Activated T-cell treated with anti-CD3 and anti-CD28 coated beads for 4 hours (primary cell): Measurements from ENCODE around the gene KIAA1671.

Experiments
- DNase-seq: peaks from one replicate; pipeline ENCODE4 v3.0.0-alpha.2; 2020

KIAA1671 gene

DNA sequence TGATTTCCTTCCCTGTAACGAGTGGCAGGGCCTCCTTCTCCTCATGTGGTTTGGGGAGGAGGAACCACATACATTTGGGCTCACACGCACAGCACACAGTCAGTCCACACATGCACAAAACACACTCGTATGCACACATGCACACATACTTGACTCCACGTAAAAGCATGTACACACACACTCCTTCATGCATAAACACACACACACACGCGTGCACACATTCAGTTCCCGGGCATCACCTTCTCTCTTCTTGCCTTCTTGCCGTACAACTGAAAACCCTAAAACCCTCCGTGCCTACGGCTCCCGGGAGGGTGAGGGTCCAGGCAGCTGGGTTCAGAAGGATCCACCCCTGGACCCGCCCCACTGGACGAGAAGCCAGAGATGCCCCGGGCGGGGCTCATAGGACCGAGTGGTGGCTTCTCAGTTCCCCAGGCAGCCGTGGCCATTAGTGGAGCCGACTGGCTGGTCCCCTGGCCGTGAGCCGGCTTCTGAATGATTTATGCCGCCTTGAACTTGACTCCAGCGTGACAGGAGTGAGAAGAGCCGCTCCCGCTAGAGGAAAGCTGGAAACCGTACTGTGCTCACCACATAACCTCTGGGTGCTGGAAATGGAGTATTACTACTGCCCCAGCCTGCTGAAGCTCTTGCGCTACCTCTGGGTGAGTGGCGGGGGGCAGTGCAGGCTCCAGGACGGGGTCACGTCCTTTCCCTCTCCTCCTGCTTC lies 117.4 kb downstream of the KIAA1671 start:
- DNase-seq, result no peak

GRCh38 chr22:25070956-25071355 lies 118.4 kb downstream of the KIAA1671 start:
- no peak for DNase-seq

DNA sequence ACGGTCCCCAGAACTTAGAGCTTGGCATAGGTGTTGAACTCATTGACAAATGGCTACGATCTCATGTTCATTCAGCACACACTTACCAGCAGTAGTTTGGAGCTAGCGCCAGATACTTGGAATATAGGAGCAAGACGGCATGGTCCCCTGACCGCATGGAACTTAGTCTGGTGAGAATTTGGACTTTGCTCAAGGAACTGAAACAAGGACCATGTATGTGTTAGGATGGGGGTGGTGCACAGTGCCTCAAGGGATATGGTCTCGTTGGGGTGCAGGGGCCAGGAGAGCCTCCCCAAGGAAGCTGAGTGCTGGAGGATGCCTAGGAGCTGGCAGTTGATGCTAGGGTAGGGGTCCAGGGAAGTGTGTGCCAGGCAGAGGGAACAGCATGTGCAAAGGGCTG lies 119.2 kb downstream of the KIAA1671 start:
- DNase-seq, result no peak

GRCh38 chr22:25072406-25072805 lies 119.9 kb downstream of the KIAA1671 start:
- no peak for DNase-seq

- peak; percentile 38 for DNase-seq
Measured at GRCh38 chr22:25076336-25076735, 123.8 kb downstream of the KIAA1671 start.

- no peak for DNase-seq
Measured at GRCh38 chr22:25077056-25077455, 124.5 kb downstream of the KIAA1671 start.

DNA sequence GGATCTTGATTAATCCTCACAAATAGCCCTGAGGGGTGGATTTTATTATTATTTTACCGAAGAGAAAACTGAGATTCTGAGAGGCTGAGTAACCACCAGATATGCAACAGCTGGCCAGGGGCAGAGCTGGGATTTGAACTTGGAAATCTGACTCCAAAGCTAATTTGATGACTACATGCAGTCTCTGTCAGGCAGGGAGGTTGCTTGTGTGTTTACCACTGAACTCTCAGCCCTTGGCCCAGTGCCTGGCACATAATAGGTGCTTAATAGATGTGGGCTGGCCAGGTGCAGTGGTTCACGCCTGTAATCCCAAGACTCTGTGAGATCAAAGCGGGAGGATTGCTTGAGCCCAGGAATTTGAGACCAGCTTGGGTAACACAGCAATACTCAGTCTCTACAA lies 125.4 kb downstream of the KIAA1671 start:
- no peak for DNase-seq

DNA sequence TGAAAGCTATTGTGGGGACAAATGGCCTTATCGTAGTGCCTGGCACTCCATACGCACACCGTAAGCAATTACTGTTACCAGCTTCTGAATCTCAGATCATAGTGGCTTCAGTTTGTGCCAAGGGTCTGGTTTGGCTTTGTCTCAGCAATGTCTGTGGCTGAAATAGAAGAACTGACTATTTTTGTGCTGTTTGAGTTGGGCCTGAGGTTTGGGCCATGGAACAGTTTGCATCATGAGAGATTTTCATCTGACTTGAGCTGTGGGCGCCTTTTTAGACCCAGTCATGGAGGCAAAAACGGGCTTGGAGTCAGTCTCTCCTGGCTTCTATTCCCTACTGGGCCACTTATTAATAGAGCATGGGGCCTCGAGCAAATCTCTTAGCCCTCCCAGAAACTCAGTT lies 126.1 kb downstream of the KIAA1671 start:
- no peak for DNase-seq

- no peak for DNase-seq
Measured at GRCh38 chr22:25080855-25081254, 128.3 kb downstream of the KIAA1671 start.

DNA sequence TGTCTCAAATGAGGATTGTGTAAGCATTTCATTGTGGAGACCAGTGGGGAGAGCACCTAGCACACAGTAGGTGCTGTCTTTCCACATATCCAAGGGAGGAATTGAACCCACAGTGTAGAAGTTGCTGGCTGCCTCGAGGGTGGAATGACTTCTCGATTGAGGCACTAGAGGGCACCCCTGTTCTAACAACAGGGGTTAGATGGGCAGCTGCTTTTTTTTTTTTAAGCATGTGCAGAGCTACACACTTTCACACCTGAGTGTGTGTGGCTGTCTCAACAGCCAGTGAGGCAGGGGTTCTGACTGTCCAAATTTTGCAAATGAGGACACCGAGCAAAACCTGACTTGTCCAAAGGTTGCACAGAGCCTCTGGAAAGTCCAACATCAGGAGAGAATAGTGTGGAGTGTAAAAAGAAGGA lies 128.9 kb downstream of the KIAA1671 start:
- DNase-seq, result peak; percentile 42

GRCh38 chr22:25082096-25082495 lies 129.6 kb downstream of the KIAA1671 start:
- no peak for DNase-seq

DNA sequence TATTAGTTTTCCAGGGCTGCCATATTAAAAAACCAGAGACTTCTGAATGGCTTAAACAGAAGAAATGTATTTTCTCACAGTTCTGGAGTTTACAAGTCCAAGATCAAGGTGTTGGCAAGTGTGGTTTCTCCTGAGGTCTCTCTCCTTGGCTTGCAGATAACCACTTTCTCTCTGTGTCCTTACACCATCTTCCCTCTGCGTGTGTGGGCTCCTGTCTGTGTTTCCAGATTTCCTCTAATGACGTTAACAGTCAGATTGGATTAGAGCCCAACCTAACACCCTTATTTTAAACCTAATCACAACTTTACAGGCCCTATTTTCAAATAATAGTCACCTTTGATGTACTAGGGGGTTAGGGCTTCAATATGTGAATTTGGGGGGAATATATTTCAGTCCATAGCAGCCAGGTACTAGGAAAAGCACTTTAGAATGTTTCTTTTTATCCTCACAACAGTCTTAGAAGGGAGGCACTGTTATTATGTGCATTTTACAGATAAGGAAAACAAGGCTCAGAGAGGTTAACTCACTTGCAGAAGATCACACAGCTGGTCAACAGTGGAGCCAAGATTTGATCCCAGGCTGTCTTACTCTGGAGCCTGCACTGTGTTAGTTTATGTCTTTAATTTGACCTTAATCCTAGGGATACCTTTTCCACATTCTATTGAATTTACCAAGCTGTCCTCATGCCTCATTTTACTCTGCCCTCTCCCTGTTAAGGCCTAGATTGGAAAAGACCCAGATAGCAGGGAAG lies 130.7 kb downstream of the KIAA1671 start:
- no peak for DNase-seq

DNA sequence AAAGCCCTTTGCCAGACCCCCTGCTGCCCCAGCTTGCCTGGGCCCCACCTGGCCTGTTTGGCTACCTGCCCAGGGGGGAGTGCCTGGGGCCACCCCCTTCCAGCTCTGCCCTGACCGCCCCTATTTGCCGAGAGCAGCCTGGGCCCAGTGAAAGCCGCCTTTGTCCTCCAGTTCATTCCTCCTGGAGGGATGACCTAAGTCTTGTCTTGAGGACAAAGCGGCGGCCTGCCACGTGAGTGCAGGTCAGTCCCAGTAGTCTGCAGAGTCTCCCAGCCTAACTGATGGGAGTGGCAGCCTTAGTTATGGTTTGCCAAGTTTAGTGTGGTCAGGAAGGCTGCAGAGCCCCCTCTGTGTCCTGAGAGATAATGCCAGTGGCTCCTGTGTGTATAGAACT lies 131.3 kb downstream of the KIAA1671 start:
- no peak for DNase-seq

- no peak for DNase-seq
Measured at GRCh38 chr22:25084405-25085107, 132.0 kb downstream of the KIAA1671 start.

DNA sequence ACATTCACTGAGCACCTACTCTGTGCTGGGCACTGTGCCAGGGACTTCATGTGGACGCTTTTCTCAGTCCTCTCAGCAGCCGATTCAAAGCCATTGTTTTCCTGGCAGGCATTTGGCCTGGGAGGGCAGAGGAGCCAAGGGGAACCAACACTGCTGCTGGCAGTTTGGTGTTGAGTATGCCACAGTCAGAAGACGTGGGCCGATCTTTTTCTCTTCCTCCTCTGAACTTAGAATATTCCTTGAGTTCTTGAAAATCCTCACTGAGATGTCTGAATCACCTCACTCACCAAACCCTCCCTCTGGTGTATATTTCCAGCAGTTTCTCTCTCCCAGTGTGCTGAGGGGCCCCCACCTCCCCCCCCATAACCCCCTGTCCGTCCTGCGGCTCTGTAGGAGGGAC lies 132.6 kb downstream of the KIAA1671 start:
- no peak for DNase-seq

GRCh38 chr22:25085930-25086901 lies 133.7 kb downstream of the KIAA1671 start:
- DNase-seq, result no peak

DNA sequence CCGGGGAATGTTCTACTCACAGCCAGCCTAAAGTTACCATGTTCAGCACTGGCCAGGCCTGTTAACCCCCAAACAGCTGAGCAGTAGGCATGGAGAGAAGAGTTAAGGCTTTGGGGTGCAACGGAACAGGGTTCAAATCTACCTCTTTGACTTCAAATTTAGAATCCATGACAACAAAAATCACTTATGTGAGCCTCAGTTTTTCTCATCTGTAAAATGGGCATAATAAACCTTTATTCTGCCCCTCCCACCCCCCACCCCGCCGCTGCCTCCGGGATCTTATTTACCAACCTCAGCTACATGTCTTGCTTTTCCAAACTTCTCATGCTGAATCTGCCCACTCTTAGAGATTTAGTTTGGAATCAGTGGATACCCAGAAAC lies 134.4 kb downstream of the KIAA1671 start:
- DNase-seq, result no peak

GRCh38 chr22:25090225-25090890 lies 137.8 kb downstream of the KIAA1671 start:
- DNase-seq, result no peak

GRCh38 chr22:25091458-25091857 lies 138.9 kb downstream of the KIAA1671 start:
- no peak for DNase-seq

- no peak for DNase-seq
Measured at GRCh38 chr22:25092119-25092518, 139.6 kb downstream of the KIAA1671 start.

GRCh38 chr22:25094579-25094978 lies 142.1 kb downstream of the KIAA1671 start:
- DNase-seq, result no peak

DNA sequence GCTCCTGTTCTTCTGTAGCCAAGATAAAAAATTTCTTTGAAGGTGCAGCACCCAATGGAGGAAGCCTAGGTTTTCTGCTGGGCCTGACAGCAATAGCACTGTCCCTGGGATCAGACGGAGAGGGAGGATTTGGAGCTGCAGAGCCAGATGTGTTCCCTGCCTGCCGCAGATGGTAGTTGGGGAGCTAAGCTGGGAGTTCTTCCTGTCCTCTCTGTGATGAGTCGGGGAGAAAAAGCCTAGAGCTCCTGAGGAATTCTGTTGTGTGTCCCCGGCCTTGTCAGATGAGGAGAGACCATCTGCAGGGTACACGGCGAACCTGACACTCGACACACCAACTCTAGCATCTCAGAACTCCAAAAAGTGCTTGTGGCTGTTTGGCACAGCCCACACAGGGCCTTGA lies 143.4 kb downstream of the KIAA1671 start:
- no peak for DNase-seq
